Sigmoid colon (tissue), 7 donors: Measurements from ENCODE around the gene CEP43. TPM values are rescaled to one million over a fixed set of nuclear protein-coding genes. Genes with fewer than 3 reads are reported as not detected.
A peak's percentile ranks its signal among the peaks of the same experiment; 100 is the strongest.
"Not testable (repeated sequence)": the region's sequence is repeated elsewhere in the genome, so short reads cannot be mapped to it uniquely, and the experiment has no call there.

Source experiments
- DNase-seq: peaks from one replicate; pipeline ENCODE4 v3.0.0-alpha.2; 2019
- H3K27ac ChIP-seq, 4 donors: fragments of 200-600 bp; sonication (generic); one replicate each; pipeline ENCODE4 v1.5.1; 2016 to 2019; ENCODE audit warnings: mild to moderate bottlenecking in 1 of 4
- H3K27me3 ChIP-seq, 3 donors: fragments of 200-600 bp; sonication (generic); one replicate each; pipeline ENCODE4 v1.5.1; 2019; ENCODE audit warnings: mild to moderate bottlenecking in 1 of 3
- H3K36me3 ChIP-seq, 4 donors: fragments of 200-600 bp; sonication (generic); one replicate each; pipeline ENCODE4 v1.5.1; 2016 to 2019
- H3K4me1 ChIP-seq, 4 donors: fragments of 200-600 bp; sonication (generic); one replicate each; pipeline ENCODE4 v1.5.1; 2017 to 2019
- H3K4me3 ChIP-seq, 4 donors: fragments of 200-600 bp; sonication (generic); one replicate each; pipeline ENCODE4 v1.5.1; 2017 to 2019; ENCODE audit warnings: mild to moderate bottlenecking in 2 of 4, moderate library complexity in 1 of 4
- H3K9me3 ChIP-seq, 4 donors: fragments of 200-600 bp in 3 of 4; sonication (generic) in 3 of 4; one replicate each; pipeline versions ENCODE4 v1.5.1 to v1.6.1; 2013 to 2019
- CTCF ChIP-seq, 4 experiments: fragments of 450-650 bp in 3 of 4; fragments of 200-600 bp in 1 of 4; IDR thresholded peaks; one replicate each; pipeline ENCODE4 v1.5.1; 2016 to 2019; ENCODE audit warnings: antibody characterized with exemption in 4 of 4, mild to moderate bottlenecking in 3 of 4, moderate library complexity in 2 of 4
- EP300 ChIP-seq, 4 donors: sonication (generic); formaldehyde crosslinking; IDR thresholded peaks; one replicate each; pipeline ENCODE4 v1.6.1; 2017; ENCODE audit warnings: antibody characterized with exemption in 4 of 4
- POLR2A ChIP-seq, 2 donors: fragments of 450-650 bp; IDR thresholded peaks; one replicate each; pipeline ENCODE4 v1.6.1; 2016; ENCODE audit warnings: antibody characterized with exemption in 2 of 2, mild to moderate bottlenecking in 2 of 2, moderate library complexity in 2 of 2
- POLR2AphosphoS5 ChIP-seq, 4 donors: sonication (generic); formaldehyde crosslinking; IDR thresholded peaks; one replicate each; pipeline ENCODE4 v1.6.1; 2017; ENCODE audit warnings: antibody characterized with exemption in 4 of 4
- whole genome bisulfite sequencing, 2 donors: extraction: QIAGEN DNeasy Blood & Tissue Kit; methylation state at CpG; one replicate each; pipeline ENCODE4 v1.1.7; 2013; 5-methylcytosine and 5-hydroxymethylcytosine counted together
- intact Hi-C: fragments of 100-400 bp; cut with DNase I; formaldehyde crosslinking; loops from one replicate; pipeline ENCODE4 v1.15.1; 2023
- polyA plus RNA-seq, 3 donors: library from polyadenylated mRNA; stranded (reverse); fragments of 200-250 nt; gene quantifications; one replicate each; pipeline ENCODE4 v1.2.3, GENCODE V29; 2013
- total RNA-seq, 4 donors: library from RNA; depleted of rRNA; stranded (reverse); fragments of >200 nt; gene quantifications; one replicate each; pipeline ENCODE4 v1.1.0, GENCODE V29; 2016
- donor health status: healthy with polysubstance abuse.
- donor health status: Bipolar disorder and iron deficiency.
- donor health status: healthy.

The CEP43 gene
- total RNA-seq: 10 to 100 TPM; 12.8 to 18.0 (median 15.2) TPM
- 10 to 100 TPM in 2 of 3 donors, 1 to 10 TPM in 1; 6.6 to 19.7 (median 13.7) TPM for polyA plus RNA-seq

DNA sequence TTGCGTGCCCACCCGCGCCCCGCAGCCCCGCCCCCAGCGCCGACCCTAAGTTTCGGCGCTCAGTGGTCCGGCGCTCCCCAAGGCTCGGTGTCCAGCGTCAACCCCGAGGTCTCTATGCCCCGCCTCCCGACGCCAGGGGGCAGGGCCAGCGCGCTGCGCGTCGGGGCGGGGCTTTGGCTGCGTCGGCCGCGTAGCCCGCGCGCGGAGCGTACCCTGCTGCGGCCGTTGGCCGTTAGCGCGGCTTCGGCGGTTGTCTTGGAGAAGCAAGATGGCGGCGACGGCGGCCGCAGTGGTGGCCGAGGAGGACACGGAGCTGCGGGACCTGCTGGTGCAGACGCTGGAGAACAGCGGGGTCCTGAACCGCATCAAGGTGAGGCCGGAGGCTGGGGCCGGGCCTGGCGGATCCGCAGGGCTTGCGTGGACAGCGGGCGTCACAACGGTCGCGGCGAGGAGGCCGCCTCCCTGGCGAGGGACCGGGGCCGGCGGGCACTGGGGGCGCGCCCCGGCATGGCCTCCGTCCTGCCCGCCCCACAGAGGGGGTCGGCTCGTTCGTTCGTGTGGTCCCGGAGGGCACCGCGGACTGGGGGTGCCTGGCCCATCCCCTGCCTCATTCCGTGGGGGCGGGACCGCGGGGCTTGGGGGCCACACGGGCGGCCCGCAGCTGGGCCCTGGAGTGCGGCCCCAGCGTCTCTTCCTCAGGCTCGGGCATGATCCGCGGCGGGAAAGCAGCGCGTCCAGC, at the start of gene CEP43:
TSS of gene CEP43 (plus strand) at position 253 of the 739 bp plus-strand sequence. CDS start at position 269, 16 bp downstream.
- intact Hi-C loops: loop anchor here (2.0 to 10.0 kb wide), 5 partner anchors 43 to 375 kb away; partner anchors contain the start of genes RNASET2 and RPS6KA2
- H3K4me1 ChIP-seq: peaks cover 0 to 33% (median 16%) of the 10 kb centered on the region in 4 donors
- no peak for TF ChIP-seq POLR2A (IDR thresholded peaks at IDR 0.05)
- no peak for TF ChIP-seq EP300 (IDR thresholded peaks at IDR 0.05)
- peak in 3 of 4 donors; percentile 42 to 64 (median 54) for TF ChIP-seq POLR2AphosphoS5 (IDR thresholded peaks at IDR 0.05)
- peak; percentile 97 for DNase-seq
- WGBS, 2 donors: 0 to 1% methylated on average over 93 of the region's 93 CpGs
- no peaks in the 10 kb centered on the region for H3K27me3 ChIP-seq
- no peaks in the 10 kb centered on the region for H3K9me3 ChIP-seq
- peak within 1 kb of the TSS; percentile 81 to 97 (median 92) for H3K4me3 ChIP-seq
- H3K36me3 ChIP-seq: no peaks in the 10 kb centered on the region
- peak within 1 kb of the TSS; percentile 75 to 82 (median 79) for H3K27ac ChIP-seq

- peaks cover 0 to 29% (median 2%) of the 10 kb centered on the region in 4 donors for H3K36me3 ChIP-seq
- TF ChIP-seq POLR2AphosphoS5 (IDR thresholded peaks at IDR 0.05) (no peak), EP300 (IDR thresholded peaks at IDR 0.05) (no peak), CTCF (IDR thresholded peaks at IDR 0.05) (no peak), POLR2A (IDR thresholded peaks at IDR 0.05) (no peak)
- no peaks in the 10 kb centered on the region for H3K27me3 ChIP-seq
- peaks cover 0 to 5% (median 1%) of the 10 kb centered on the region in 4 donors for H3K4me1 ChIP-seq
- intact Hi-C loops: loop anchor here (2.0 to 10.0 kb wide), 2 partner anchors 85 to 163 kb away; no protein-coding TSS in a partner anchor
- H3K4me3 ChIP-seq: no peak overlapping the region
- WGBS, 2 donors: 60 to 65% methylated on average over 9 of the region's 9 CpGs
- H3K27ac ChIP-seq: peak overlapping the region in 2 of 4 donors; percentile 25 to 53
- H3K9me3 ChIP-seq: no peaks in the 10 kb centered on the region
- DNase-seq: no peak
Observed at GRCh38 chr6:166949528-166950442, 49.4 kb upstream of the CEP43 start.

DNA sequence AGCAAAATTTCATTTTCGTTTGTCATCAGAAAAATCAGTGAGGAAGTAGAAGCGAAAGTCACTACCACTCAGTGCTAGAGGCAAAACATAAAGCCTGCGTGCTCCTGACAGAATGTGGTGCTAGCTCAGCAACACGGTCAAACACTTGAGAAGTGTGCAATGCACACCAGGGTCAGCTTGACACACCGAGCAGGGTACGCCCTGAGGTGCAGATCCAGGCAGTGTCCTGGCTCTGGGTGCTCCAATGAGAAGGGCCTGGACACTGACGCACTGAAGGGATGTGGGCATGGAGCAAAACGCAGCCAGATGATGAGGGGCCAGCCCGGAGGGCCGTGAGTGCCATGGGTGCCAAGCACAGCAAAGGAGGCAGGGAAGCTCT, 48.8 kb upstream of the CEP43 start:
- H3K36me3 ChIP-seq: peaks cover 0 to 29% (median 2%) of the 10 kb centered on the region in 4 donors
- no peak for DNase-seq
- H3K27ac ChIP-seq: peak overlapping the region; percentile 4 to 53 (median 30)
- 76 to 84% methylated on average over 10 of the region's 10 CpGs for WGBS, 2 donors
- no peaks in the 10 kb centered on the region for H3K27me3 ChIP-seq
- intact Hi-C loops: loop anchor here (2.0 to 10.0 kb wide), 2 partner anchors 86 to 164 kb away; no protein-coding TSS in a partner anchor
- TF ChIP-seq POLR2AphosphoS5 (IDR thresholded peaks at IDR 0.05) (peak in 1 of 4 donors; percentile 8), EP300 (IDR thresholded peaks at IDR 0.05) (no peak)
- H3K4me1 ChIP-seq: peaks cover 0 to 8% (median 3%) of the 10 kb centered on the region in 4 donors
- H3K9me3 ChIP-seq: no peaks in the 10 kb centered on the region
- no peak overlapping the region for H3K4me3 ChIP-seq

DNA sequence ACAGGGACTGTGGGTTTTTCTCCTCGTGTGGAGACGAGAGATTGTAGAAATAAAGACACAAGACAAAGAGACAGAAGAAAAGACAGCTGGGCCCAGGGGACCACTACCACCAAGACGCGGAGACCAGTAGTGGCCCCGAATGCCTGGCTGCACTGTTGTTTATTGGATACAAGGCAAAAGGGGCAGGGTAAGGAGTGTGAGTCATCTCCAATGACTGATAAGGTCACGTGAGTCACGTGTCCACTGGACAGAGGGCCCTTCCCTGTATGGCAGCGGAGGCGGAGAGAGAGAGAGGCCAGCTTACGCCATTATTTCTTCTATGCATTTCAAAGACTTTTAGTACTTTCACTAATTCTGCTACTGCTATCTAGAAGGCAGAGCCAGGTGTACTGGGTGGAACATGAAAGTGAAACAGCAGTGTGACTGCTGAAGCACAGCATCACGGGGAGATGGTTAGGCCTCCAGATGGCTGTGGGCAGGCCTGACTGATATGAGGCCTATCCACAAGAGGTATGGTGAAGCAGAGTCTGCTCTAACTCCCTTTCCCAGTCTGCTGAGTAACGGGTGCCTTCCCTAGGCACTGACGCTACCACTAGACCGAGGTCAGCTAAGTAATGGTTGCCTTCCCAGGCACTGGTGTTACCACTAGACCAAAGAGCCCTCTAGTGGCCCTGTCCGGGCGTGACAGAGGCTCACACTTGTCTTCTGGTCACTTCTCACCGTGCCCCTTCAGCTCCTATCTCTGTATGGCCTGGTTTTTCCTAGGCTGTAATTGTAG, 48.1 kb upstream of the CEP43 start:
- Histone ChIP-seq H3K27ac (peak overlapping the region; percentile 4 to 53 (median 30)), H3K36me3 (peaks cover 0 to 26% (median 2%) of the 10 kb centered on the region in 4 donors), H3K4me1 (peaks cover 0 to 12% (median 9%) of the 10 kb centered on the region in 4 donors)
- H3K27me3 ChIP-seq, H3K9me3 ChIP-seq, H3K4me3 ChIP-seq: not testable (repeated sequence)
- WGBS, 2 donors: 55 to 63% methylated on average over 17 of the region's 17 CpGs
- intact Hi-C loops: loop anchor here (2.0 to 10.0 kb wide), 2 partner anchors 86 to 164 kb away; no protein-coding TSS in a partner anchor
- peak; percentile 79 for DNase-seq
- TF ChIP-seq CTCF (IDR thresholded peaks at IDR 0.05): peak; percentile 17 to 48 (median 42)

- intact Hi-C loops: loop anchor here (2.0 to 10.0 kb wide), 2 partner anchors 87 to 165 kb away; no protein-coding TSS in a partner anchor
- Histone ChIP-seq H3K27me3 (no peaks in the 10 kb centered on the region), H3K4me3 (no peak overlapping the region), H3K9me3 (no peaks in the 10 kb centered on the region), H3K4me1 (peaks cover 0 to 12% (median 9%) of the 10 kb centered on the region in 4 donors), H3K27ac (no peak overlapping the region), H3K36me3 (peaks cover 0 to 20% (median 0%) of the 10 kb centered on the region in 4 donors)
- no peak for DNase-seq
- WGBS, 2 donors: 75 to 90% methylated on average over 3 of the region's 3 CpGs
- TF ChIP-seq EP300 (IDR thresholded peaks at IDR 0.05) (no peak), POLR2AphosphoS5 (IDR thresholded peaks at IDR 0.05) (no peak), CTCF (IDR thresholded peaks at IDR 0.05) (peak in 1 of 4 experiments; percentile 8)
Observed at GRCh38 chr6:166951670-166952060, 47.5 kb upstream of the CEP43 start.
